Measurements from ENCODE around the gene ZNF827.

DNA sequence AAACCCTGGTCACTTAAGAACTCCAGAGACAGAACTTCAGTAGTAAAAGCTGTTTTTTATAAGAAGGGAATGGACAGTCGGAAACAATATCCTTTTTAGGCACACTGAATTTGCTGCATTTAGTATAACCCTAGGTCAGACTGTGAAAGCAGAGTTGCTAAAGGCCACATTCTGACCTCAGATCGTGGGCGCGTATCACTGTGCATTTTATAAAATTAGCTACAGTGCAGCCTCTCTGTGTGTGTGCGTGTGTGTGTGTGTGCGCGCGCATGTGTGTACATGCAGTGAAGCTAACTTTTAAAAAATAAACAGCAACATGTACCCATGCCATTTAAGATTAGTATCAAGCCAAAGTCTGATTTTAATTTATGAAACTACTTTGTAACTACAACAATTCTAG, 8.0 kb downstream of the ZNF827 start:
- TF ChIP-seq CTCF (conservative IDR thresholded peaks at IDR 0.05) (no peak), EZH2 (IDR thresholded peaks at IDR 0.05; ENCODE audit: low read depth) (no peak)
